COLO829 (cell line): ENCODE results near the gene ADAM19.

Experiments
- DNase-seq: peaks from one replicate; pipeline ENCODE4 v3.0.0; 2012; ENCODE audit warnings: low spot score

Gene ADAM19

DNA sequence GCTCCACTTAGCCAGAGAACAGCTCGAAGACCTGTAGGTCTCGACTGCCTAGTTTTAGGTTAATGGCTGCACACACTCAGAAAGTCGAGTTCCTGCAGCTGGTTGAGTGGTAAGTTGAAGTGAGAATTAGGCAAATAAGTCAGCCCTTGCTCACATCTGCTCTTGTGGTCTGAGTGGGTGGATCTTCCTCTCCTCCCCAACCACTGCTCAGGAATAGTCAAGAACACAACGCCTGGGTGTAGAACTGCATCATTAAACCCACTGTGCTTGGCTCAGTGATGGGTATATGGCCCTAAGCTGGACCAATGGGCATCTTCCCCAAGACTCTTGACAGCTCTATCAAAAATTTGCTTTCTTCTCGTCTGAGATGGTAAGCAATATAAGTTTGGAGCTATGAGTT is 20.9 kb upstream of the ADAM19 start:
- DNase-seq, result no peak

DNA sequence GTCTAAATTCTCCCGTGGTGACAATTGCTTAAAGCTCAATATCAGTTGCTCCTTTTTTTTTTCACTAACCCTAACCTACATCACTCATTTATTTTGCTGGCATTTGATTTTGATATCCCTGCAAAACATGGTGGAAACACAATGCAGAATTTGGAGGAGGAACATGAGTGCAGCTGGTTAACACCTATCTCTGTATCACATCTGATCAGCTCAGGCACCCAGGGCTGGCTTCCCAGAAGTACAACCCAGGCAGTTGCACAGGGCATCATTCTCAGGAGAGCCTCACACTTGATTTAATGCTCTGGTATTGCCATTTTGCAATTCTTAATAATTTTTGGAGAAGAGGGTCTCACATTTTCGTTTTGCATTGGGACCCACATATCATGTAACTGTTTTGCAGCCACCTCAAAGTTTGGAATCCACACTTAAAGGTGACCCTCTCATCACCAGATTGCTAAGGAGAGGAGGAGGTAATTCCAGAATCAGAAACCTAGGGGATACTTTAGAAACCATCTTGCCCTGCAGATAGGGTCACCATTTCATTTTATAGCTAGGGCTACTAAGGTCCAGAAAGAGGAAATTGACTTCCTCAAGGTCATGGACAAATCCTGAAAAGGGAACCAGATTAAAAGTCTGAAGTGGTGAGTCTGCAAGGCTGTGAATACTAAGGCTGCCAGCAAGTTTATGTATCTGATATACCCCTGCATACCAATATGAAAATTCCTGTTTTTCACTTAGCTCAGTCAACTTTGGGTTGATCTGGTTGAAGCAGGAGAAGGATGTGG is 19.3 kb upstream of the ADAM19 start:
- DNase-seq, result no peak

DNA sequence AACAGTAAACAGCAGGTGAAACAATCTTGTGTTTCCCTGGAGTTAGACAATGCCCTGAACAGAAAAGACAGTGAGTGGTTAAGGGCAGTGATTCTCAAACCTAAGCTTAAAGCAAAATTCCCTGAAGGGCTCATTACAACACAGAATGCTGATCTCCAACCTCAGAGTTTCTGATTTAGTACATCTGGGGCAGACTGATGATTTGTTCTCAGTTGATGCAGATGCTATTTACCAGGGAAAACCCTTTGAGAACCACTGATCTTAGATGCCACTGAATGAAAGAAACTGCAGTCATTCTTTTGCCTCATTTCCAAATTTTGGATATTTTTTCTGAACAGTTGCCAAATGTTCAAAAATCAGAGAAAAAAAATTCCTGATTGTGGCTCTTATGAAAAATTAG is 18.7 kb upstream of the ADAM19 start:
- no peak for DNase-seq

DNA sequence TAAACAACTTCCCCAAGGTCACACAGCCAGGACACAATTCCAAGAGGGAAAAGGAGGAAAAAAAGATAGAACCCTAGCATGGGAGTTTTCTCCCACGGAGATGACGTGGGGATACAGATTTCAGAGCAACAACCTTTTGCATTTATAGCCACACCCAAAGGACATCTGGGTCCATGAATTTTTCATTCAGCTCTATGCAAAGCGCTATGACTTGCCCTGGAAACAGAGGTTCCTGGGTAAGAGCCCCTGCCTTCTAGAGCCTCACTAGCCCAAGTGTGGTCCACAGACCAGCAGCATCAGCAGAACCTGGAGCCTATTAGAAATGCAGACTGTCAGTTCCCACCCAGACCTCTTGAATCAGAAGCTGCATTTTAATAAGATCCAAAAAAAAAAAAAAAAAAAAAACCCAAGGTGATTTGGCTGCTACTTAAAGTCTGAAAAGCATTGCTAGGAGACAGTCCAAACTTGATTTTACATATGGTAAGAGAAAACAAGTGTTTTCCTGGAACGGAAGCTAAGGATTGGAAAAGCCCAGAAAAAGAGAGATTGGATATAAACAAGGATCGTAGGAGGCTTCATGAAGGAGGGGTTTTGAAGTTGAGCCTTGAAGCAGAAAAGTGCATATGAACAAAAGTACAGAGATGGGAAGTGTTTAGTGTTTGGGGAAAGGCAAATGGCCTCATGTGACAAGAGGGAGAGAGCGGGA is 17.6 kb upstream of the ADAM19 start:
- no peak for DNase-seq

DNA sequence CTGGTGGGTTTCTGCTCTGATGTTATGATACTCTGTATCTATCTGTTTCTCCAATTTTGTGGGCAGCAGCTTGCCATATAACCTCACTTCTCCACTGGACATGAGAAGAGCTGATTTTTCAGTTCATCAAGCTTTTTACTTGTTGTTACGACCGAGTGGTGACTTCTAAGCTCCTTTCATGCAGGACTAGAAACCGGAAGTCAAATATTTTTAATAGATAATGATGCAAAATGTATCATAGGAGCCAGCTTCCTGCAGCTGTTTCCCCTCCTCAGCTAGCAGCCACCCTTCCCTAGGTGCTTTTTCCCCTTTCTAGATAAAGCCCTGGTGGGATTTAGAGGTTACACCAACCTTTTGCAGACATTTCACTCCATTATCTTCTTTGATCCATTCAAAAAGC is 17.0 kb upstream of the ADAM19 start:
- DNase-seq, result no peak

DNA sequence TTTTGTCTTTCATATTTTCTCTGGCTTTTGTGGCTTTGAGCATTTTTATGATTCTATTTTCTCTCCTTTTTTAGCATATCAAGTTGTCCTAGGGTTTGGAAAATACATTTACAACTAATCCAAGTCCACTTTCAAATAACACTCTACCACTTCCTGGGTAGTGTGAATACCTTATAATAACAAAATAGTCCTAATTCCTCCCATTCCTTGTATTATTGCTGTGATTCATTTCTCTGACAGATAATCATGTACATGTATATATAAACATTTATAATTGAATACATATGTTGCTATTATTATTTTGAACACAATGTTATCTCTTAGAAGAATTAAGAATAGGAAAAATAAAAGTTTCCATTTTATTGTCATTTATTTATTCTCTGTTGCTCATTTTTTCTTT is 14.9 kb upstream of the ADAM19 start:
- DNase-seq, result no peak

DNA sequence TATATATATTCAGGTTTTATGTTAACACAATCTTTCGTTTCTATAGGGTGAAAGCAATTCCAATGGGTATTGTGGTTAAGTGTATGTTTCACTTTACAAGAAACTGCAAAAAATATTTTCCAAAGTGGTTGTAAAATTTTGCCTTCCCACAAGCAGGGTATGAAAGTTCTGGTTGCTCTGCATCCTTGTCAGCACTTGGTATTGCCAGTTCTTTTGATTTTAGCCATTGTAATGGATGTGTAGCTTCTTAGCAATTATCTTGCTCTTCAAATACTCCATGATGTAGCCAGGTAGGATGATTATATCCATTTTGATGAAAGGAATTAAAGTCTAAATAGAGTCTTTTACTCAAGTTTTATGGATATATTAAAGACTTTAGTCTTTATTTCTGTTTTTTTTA is 9.1 kb upstream of the ADAM19 start:
- DNase-seq, result no peak

DNA sequence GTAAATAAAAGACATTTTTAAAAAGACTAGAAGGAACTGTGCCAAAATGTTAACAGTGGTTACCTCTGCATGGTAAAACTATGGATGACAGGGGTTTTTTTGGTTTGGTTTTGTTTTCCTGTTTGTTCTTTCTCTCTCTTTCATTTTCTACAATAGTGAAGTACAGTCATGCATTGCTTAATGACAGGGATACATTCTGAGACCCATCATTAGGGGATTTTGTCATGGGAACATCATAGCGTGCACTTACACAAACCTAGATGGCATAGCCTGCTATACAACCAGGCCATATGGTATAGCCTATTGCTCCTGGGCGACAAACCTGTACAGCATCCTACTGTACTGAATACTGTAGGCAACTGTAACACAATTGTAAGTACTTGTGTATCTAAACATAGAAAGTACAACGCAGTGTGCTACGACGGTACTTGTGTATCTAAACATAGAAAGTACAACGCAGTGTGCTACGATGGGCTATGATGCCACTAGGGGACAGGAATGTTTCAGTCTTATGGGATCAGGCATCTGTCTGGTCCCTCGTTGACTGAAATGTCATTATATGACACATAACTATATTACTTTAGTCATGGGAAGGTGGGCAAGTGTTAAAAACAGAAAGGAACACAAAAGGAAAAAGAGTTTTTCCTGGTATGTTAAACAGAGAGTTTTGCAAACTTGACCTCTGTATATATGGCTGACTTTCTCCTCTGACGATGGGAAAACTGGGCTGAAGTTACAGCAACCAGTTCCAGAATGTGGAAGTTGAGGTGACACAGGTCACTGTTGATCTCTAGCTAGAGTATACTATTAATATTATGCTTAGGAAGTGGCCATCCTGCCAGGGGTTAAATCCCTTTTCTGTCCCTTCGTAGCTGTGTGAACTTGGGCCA is 7.4 kb upstream of the ADAM19 start:
- no peak for DNase-seq

DNA sequence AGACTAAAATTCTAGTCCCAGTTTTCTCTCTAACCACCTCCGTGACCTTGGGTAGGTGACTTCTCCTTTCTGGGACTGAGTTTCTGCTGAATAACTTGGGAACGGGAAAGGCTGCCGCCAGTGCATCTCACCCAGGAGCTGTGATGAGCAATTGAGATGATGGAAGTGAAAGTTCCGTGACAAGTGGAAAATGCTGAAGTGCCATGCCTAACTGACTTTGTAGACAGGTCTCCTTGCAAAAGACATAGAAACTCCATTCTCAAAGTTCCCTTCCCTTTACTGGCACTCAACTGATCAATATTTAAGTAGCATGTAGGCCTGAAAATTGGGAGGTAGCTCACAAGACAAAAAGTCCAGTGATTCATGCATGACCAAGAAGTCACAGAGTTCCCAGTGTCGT is 6.3 kb upstream of the ADAM19 start:
- DNase-seq, result no peak

DNA sequence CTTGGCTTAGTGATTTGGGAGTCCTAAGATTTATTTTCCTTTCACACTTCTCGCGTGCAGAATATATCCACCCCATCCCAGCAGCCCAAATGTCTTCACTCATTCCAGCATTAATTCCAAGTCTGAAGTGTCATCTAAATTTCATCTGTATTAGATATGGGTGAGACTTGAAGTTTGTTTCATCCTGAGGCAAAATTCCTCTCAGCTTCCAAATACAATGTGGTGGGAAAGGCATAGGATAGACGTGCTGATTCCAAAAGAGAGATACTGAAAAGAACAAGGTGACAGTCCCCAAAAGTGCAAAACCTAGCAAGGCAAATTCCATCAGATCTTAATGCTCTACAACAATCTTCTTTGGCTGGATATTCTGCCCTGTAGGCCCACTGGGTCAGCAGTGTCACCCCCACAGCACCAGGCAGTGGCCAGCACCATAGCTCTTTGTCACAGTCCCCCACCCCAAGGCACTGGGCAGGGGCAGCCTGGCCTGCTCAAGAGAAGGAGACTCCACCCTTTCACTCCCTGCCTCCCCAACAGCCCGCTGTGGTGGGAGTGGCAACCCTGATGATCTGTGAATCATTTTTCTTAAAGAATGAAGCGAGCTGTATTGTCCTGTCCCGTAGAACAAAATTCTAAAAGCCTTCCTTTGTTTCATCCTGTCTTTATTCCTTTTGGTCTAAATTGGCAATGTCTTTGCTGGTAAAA is 2.7 kb upstream of the ADAM19 start:
- DNase-seq, result no peak

DNA sequence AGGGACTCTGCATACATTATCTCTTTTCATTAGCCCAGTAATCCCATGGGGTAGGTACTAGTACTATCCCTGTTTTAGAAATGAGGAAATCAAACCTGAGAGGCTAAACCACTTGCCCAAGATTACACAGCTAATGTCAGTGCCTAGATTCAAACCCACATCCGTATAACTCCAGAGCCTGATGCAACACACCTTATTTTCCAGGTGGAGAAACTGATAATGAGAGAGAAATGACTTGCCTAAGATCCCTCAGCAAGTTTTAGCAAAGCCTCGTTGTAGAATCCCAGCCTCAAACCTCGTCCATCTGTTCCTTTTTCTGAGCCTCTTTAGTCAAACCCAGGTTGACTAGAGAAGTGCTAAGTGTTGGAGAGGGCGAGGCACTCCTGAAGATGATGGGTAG is 1.1 kb upstream of the ADAM19 start:
- no peak for DNase-seq

DNA sequence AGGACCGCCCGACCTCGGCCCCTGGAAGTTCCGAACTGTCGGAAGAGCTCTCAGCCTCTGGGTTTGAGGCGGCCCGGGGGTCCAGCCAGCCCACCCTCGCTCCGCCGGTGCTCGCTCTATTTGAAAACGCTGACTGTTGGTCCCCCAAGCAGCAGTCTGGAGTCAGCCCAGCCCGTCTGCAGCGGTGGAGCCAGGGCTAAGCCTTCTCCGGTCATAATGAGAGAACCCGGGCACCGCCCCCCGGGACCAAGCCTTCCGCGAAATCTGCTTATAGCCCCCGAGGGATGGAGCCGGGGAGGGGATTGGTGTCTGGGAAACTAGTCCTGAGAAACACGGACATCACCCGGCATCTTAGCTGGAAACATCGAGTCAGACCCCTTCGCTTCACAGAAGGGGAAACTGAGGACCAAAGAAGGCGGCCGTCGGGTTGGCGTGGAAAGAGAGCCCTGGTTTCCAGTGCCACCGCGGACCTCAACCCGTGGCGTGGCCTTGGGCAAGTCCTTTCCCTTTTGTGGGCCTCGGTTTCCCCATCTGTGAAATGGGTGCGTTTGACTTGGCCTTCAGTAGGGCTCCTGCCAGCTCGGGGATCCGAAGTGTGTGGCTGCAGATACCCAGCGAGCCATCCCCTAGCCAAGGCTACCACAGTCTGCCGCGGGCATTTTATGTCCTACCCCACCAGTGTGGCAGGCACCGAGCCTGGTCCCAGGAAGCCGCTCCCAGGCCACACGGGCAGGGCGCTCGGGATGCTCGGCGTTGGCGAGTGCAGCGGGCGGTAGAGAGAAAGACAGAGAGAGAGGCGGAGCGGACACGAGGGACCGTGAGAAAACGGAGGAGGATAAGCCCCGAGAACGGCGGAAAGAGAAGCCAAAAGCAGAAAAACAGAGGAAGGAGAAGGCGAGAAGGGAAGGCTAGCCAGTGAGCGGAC is 857 bp downstream of the ADAM19 start:
- DNase-seq, result no peak

DNA sequence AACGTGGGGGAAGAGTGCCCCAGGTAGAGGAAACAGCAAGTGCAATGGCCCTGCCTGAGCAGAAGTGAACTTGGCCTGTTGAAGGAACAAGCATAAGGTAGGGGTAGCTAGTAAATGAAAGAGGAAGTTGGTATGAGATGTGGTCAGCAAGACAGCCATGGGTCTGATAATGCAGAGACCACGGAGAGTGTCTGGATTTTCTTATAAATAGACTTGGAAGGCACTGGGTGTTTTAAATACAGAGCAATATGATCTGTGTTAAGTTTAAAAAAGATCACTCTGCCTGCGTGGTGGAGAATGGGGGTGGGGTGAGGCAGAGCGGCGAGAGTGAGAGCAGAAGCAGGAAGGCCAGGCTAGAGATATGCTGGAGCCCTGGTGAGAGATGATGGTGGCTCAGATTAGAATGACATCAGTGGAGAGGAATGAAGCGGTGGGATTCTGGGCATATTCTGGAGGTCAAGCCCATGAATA is 4.2 kb downstream of the ADAM19 start:
- DNase-seq, result no peak

DNA sequence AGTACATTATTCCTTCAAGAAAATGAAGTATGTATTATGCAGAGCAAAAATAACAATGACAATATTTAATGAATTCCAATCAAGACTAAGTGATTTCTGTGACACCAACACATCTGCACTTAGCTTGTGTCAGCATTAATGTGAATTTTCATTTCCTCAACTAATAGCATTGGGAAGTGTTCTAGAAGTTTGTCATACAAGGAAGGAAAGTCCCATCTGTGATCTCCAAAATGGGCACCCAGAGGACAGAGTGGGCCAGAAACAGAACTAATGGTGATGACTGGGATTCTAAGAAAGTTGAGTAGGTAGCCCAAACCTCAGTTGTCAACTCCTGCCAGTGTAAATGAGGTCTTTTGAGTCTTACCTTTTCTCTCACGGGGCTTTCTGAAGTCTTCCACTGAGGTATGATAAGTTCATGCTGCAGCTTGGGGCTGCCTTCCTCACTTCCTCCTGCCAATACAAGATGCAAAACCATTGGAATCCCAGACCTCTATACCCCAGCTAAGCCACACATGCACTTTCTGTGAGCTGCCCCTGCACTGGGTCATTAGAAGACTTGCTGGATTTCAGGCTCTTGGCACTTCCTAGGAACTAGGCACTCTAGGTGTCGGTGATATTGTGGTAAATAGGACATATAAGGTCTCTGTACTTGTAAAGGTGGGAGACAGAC is 4.9 kb downstream of the ADAM19 start:
- DNase-seq, result no peak

DNA sequence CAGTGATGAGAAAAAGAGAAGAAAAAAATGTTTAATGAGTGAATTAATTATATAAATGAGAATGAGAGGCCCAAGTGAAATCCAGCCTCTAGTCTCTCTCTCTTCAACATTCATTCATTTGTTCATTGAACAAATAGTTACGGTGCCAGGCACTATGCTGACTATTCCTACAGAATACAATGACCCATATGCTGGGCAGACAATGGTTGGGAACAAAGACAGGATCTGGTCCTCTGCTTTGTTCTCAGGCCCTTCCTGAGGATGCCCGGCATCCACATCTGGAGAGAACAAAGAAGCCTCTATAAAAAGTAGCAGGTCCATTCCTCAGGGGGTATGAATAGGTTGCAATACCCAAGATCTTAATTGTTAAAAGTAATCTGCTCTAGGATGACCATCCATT is 6.9 kb downstream of the ADAM19 start:
- DNase-seq, result no peak

DNA sequence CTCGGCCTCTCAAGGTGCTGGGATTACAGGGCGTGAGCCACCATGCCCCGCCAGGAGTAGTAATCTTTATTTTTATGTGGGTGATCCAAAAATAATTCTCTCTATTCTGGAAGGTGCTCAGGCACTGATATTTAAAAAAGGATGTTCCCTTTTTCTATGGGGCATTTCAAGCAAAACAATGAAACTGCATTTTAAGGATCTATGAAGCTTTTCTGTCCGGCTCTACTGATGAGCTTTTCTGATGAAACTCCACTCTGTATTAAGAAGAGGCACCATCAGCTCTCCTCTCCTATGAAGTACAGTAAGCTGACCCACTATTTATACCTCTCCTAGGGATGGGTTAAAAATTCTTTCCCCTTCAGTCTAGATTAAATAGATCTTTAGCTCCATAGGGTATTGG is 7.4 kb downstream of the ADAM19 start:
- DNase-seq, result no peak

DNA sequence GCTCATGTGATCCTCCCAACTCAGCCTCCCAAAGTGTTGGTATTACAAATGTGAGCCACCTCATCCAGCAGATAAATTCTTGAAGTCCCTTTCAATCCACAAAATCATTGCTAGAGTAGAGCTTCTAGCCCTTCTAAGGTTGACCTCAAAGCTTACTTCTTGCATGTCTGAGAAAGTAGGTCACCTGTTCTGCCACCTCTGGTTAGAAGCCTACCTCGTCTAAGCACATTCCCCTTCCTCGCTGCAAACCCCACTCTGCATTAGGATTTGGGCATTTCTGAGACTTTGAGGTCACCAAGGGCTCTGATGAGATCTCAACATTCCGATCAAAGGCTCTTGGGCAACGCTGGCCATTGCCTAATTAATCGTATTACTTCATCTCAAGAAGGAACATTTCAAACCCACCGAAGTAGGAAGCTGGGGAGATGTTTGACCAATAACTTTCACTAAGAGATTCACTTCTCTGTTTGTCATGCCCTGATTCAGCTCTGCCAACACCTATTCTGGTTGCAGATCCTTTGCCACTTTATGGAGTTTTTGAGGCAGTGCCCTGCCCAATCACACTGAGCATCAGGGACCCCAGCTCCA is 8.6 kb downstream of the ADAM19 start:
- DNase-seq, result no peak

DNA sequence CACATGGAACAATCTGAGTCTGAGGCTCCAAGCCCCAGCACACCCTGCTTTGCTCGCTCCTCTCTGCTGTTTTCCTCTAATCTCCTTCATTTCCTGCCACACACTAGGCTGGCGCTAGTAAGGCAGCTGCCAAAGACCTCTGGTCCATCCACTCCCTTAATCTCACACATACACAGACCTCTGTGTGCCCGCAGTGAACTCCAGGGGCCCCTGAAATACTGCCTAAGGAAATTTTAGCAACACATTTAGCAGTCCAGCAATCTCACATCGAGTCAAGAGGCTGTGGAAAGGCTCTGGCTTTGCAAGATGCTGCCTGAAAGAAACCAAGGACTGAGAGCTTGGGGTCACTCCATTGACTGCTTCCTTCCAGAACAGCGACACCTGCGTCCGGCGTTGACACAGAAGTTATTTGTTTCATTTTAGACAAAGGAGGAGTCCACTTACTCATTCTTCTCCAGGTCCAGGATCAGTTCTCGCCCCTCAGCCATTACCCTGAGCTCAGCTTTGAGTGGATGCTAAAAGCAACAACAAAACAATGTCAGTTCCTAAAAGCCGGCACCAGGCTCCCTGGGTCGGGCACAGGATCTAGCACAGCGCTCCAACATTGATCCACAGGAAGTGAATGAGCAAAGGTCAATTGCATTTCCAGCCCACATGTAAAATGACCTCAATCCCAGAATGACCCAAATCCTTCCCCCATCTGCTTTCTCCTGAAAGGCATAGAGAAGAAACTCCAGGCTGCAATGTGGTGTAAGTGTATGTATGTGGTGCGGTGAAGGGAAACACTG is 11.5 kb downstream of the ADAM19 start:
- no peak for DNase-seq

DNA sequence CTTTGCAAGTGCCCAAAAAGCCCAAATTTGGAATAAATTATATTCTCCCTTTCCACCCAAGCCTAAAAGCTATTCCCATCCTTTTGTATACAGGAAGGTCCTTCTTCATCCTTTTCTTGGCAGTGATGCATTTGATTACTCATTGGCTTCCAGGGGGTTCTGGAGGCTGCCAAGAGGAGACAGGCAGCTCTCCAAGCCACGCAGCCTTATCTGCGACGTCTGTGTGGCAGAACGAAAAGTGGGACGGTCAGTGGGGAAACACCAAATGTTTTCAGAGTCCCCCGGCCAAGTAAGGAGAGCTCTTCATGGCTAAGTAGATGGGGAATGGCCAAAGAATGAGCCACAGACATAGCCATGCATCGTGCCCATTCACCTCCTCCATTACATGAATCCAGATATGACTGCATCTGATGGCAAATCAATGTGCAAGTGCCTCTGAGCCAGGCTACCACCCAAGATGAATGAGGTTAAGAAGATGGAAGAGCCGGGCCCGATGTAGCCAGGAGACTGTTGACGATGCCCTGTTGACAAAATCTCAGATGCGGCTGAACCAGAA is 12.1 kb downstream of the ADAM19 start:
- DNase-seq, result no peak
